ENCODE measurements around the gene ZC3H7A. TPM values are rescaled to one million over a fixed set of nuclear protein-coding genes. Genes with fewer than 3 reads are reported as not detected.

ZC3H7A gene
- total and polyA plus RNA-seq, 2 of the 13 experiments (the other 11 are each of a cell fraction or from before 2014, with no cell fraction given): 29.2 to 36.8 TPM

GRCh38 chr16:11742536-11743307, 54.3 kb downstream of the ZC3H7A start, which contains the start of gene TXNDC11 (continued):
- TF ChIP-seq GRHL1 (CRISPR knock-in tag; conservative IDR thresholded peaks at IDR 0.05) (no peak), ZBTB49 (CRISPR knock-in tag; IDR thresholded peaks at IDR 0.05; ENCODE audit: borderline replicate concordance) (no peak), ZNF556 (CRISPR knock-in tag; IDR thresholded peaks at IDR 0.05; ENCODE audit: borderline replicate concordance) (peak; percentile 96), MIXL1 (CRISPR knock-in tag; IDR thresholded peaks at IDR 0.05) (peak; percentile 58; the same call in 1 of the 2 replicates), PHF20 (CRISPR knock-in tag; IDR thresholded peaks at IDR 0.05) (peak; percentile 57; the same call in 1 of the 2 replicates), RBFOX2 (IDR thresholded peaks at IDR 0.05; ENCODE audit: low read depth, low read length) (peak; percentile 99), ZBTB40 (IDR thresholded peaks at IDR 0.05) (no peak), ZBTB40 (CRISPR knock-in tag; IDR thresholded peaks at IDR 0.05) (no peak; the same call in 1 of the 2 replicates), ETS1 (CRISPR knock-in tag; IDR thresholded peaks at IDR 0.05) (peak; percentile 28; the same call in 1 of the 2 replicates), AGO1 (IDR thresholded peaks at IDR 0.05; ENCODE audit: low read depth, low read length, poor library complexity, severe bottlenecking) (peak; percentile 82), ZBTB20 (CRISPR knock-in tag; IDR thresholded peaks at IDR 0.05; ENCODE audit: borderline replicate concordance, low read depth) (peak; percentile 86; the same call in 1 of the 2 replicates), POLR2AphosphoS2 (IDR thresholded peaks at IDR 0.05; ENCODE audit: low read depth, low read length) (peak; percentile 79; the same call in 1 of the 2 replicates), NFRKB (IDR thresholded peaks at IDR 0.05) (no peak), SIX4 (CRISPR knock-in tag; IDR thresholded peaks at IDR 0.05) (peak; percentile 48; the same call in 1 of the 2 replicates)

Measured in HepG2 (cell line).